ENCODE measurements around the gene TECPR1.

TECPR1 gene

GRCh38 chr7:98209166-98209920 lies 42.7 kb downstream of the TECPR1 start:
- no peak for DNase-seq

- no peak for DNase-seq
These were observed 45.3 kb downstream of the TECPR1 start for GRCh38 chr7:98206451-98207330.

- no peak for DNase-seq
These were observed 46.7 kb downstream of the TECPR1 start for GRCh38 chr7:98205162-98205845.

GRCh38 chr7:98204670-98205069 lies 47.4 kb downstream of the TECPR1 start:
- DNase-seq: no peak

GRCh38 chr7:98203964-98204605 lies 47.9 kb downstream of the TECPR1 start:
- DNase-seq: no peak

- DNase-seq: no peak
These were observed 48.6 kb downstream of the TECPR1 start for GRCh38 chr7:98203261-98203963.

GRCh38 chr7:98202367-98203195 lies 49.5 kb downstream of the TECPR1 start:
- no peak for DNase-seq

- DNase-seq: no peak
These were observed 51.7 kb downstream of the TECPR1 start for GRCh38 chr7:98200364-98200763.

GRCh38 chr7:98199131-98199530 lies 52.9 kb downstream of the TECPR1 start:
- no peak for DNase-seq

GRCh38 chr7:98196706-98197605 lies 55.1 kb downstream of the TECPR1 start:
- DNase-seq: no peak

- no peak for DNase-seq
These were observed 57.2 kb downstream of the TECPR1 start for GRCh38 chr7:98194672-98195457.

- no peak for DNase-seq
These were observed 57.8 kb downstream of the TECPR1 start for GRCh38 chr7:98194186-98194585.

- no peak for DNase-seq
These were observed 58.4 kb downstream of the TECPR1 start for GRCh38 chr7:98193474-98194180.

- no peak for DNase-seq
These were observed 59.1 kb downstream of the TECPR1 start for GRCh38 chr7:98192781-98193457.

GRCh38 chr7:98191668-98192431 lies 60.2 kb downstream of the TECPR1 start:
- no peak for DNase-seq

- DNase-seq: no peak
These were observed 62.5 kb downstream of the TECPR1 start for GRCh38 chr7:98189559-98189958.

GRCh38 chr7:98187138-98187502 lies 64.9 kb downstream of the TECPR1 start:
- no peak for DNase-seq
